ENCODE results near the gene FAM180A. TPM values are rescaled to one million over a fixed set of nuclear protein-coding genes. Genes with fewer than 3 reads are reported as not detected.

Gene FAM180A
- not detected in 2 replicates for total RNA-seq (2013; cell fraction: nucleolus; rRNA removed)
- total RNA-seq (2014; rRNA removed), result not detected in 2 replicates
- total RNA-seq (2014; rRNA removed; fragmentation: Illumina TruSeq; extraction: Trizol), result not detected in 2 replicates
- not detected in 2 replicates for total RNA-seq (2021)
- polyA plus RNA-seq (2011; ENCODE audit: low read depth), result not detected
- not detected in 2 replicates for polyA plus RNA-seq (2011; rRNA removed)
- not detected in 2 replicates for polyA plus RNA-seq (2011; cell fraction: cytosol; rRNA removed)
- polyA plus RNA-seq (2011; cell fraction: nucleus; rRNA removed), result not detected in 2 replicates
- not detected in 2 replicates for polyA plus RNA-seq (2012)
- not detected in 2 replicates for polyA plus RNA-seq (2014; fragmentation: Illumina TruSeq; extraction: Trizol)
- not detected for polyA plus RNA-seq (2014; fragmentation: Nextera tagmentation; extraction: Ambion mirVana)
- polyA plus RNA-seq (2014; rRNA removed), result not detected in 2 replicates
- not detected for polyA plus RNA-seq (2016; fragmentation: Nextera tagmentation; extraction: Ambion mirVana)
- not detected in 2 replicates for polyA minus RNA-seq (2011; rRNA and poly(A)+ RNA removed)
- not detected in 2 replicates for polyA minus RNA-seq (2011; cell fraction: cytosol; rRNA and poly(A)+ RNA removed)
- not detected in 2 replicates for polyA minus RNA-seq (2011; cell fraction: nucleus; rRNA and poly(A)+ RNA removed)
- Bru-seq, nascent RNA, result not detected
- BruChase-seq, experiment 1, labeled RNA remaining after a 6-hour chase, result not detected
- BruChase-seq, experiment 2, labeled RNA remaining after a 2-hour chase, result not detected
- long read RNA-seq, experiment 1, result 0 reads
- long read RNA-seq, experiment 2, result 0 reads

DNA sequence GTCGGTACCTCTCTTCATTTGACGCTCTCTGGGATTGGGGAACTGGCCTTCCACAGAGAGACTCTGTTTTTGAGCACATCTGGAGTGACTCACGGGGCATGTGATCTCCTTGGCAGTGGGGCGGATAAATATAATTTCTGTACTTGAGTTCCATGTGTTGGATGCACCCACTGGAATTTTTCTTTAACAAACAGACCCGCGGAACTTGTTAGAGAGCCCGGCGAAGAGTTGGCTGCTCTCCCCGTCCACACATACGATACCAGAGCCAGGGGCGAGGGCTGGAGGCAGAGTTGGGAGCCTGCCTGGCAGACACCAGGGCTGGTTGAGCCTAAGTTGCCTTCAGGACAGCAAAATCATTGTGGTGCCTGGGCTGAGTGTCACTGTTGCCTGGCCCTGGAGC is at the start of gene FAM180A:
TSS of gene FAM180A (minus strand) at position 44 of the 400 bp plus-strand sequence. CDS start 233 bp downstream, outside the sequence.
- Histone ChIP-seq H3K4me1 (ENCODE audit: control insufficient read depth, insufficient read depth, low read length) (no peaks in the 10 kb centered on the region), H3K9me3 (replicated peaks; ENCODE audit: control insufficient read depth, insufficient read depth, low read length) (no peaks in the 10 kb centered on the region), H3K9ac (ENCODE audit: control insufficient read depth, insufficient read depth, low read length) (no peak within 1 kb of the TSS), H3K4me2 (ENCODE audit: control insufficient read depth, insufficient read depth) (no peak within 1 kb of the TSS), H3K27me3 (replicated peaks in 1 of 2; ENCODE audit: control insufficient read depth in 2 of 2, insufficient read depth in 2 of 2, low read length in 1 of 2) (no peaks in the 10 kb centered on the region), H3K36me3 (ENCODE audit: control insufficient read depth in 2 of 2, insufficient read depth in 2 of 2, low read length in 1 of 2) (no peaks in the 10 kb centered on the region), H3K79me2 (ENCODE audit: control insufficient read depth, insufficient read depth, low read length) (no peaks in the 10 kb centered on the region), H2AFZ (ENCODE audit: control insufficient read depth, low read depth, low read length) (no peak within 1 kb of the TSS), H3K27ac (ENCODE audit: control insufficient read depth, insufficient read depth) (no peak within 1 kb of the TSS), H3K4me3 (no peak within 1 kb of the TSS), H4K20me1 (ENCODE audit: control insufficient read depth, insufficient read depth) (no peaks in the 10 kb centered on the region)
- DNase-seq (ENCODE audit: low read depth, low spot score) (no peak), FAIRE-seq (no peak), ATAC-seq (no peak)
- intact Hi-C loops (cut with micrococcal nuclease; ENCODE audit: unreplicated experiment), result no loop called here
- WGBS (ENCODE audit: insufficient coverage, insufficient replicate concordance, low lambda C conversion rate, missing lambda C conversion rate), result 52% methylated on average over 11 of the region's 11 CpGs
- POLR2A ChIA-PET, result no interaction called here
- TF ChIP-seq BMI1 (IDR thresholded peaks at IDR 0.05; ENCODE audit: borderline replicate concordance) (no peak), GATAD2B (conservative IDR thresholded peaks at IDR 0.05; ENCODE audit: low read depth) (no peak), ZNF217 (IDR thresholded peaks at IDR 0.05) (no peak), NRF1 (conservative IDR thresholded peaks at IDR 0.05; ENCODE audit: low read depth, low read length) (no peak), MEF2B (IDR thresholded peaks at IDR 0.05; ENCODE audit: partially characterized antibody, poor library complexity, severe bottlenecking) (no peak)
- TF ChIP-seq, protein P1, sequence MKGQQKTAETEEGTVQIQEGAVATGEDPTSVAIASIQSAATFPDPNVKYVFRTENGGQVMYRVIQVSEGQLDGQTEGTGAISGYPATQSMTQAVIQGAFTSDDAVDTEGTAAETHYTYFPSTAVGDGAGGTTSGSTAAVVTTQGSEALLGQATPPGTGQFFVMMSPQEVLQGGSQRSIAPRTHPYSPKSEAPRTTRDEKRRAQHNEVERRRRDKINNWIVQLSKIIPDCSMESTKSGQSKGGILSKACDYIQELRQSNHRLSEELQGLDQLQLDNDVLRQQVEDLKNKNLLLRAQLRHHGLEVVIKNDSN (IDR thresholded peaks at IDR 0.05; ENCODE audit: borderline replicate concordance, extremely low read length, insufficient read depth, low read depth, low read length), result no peak
- TF ChIP-seq, protein P2, sequence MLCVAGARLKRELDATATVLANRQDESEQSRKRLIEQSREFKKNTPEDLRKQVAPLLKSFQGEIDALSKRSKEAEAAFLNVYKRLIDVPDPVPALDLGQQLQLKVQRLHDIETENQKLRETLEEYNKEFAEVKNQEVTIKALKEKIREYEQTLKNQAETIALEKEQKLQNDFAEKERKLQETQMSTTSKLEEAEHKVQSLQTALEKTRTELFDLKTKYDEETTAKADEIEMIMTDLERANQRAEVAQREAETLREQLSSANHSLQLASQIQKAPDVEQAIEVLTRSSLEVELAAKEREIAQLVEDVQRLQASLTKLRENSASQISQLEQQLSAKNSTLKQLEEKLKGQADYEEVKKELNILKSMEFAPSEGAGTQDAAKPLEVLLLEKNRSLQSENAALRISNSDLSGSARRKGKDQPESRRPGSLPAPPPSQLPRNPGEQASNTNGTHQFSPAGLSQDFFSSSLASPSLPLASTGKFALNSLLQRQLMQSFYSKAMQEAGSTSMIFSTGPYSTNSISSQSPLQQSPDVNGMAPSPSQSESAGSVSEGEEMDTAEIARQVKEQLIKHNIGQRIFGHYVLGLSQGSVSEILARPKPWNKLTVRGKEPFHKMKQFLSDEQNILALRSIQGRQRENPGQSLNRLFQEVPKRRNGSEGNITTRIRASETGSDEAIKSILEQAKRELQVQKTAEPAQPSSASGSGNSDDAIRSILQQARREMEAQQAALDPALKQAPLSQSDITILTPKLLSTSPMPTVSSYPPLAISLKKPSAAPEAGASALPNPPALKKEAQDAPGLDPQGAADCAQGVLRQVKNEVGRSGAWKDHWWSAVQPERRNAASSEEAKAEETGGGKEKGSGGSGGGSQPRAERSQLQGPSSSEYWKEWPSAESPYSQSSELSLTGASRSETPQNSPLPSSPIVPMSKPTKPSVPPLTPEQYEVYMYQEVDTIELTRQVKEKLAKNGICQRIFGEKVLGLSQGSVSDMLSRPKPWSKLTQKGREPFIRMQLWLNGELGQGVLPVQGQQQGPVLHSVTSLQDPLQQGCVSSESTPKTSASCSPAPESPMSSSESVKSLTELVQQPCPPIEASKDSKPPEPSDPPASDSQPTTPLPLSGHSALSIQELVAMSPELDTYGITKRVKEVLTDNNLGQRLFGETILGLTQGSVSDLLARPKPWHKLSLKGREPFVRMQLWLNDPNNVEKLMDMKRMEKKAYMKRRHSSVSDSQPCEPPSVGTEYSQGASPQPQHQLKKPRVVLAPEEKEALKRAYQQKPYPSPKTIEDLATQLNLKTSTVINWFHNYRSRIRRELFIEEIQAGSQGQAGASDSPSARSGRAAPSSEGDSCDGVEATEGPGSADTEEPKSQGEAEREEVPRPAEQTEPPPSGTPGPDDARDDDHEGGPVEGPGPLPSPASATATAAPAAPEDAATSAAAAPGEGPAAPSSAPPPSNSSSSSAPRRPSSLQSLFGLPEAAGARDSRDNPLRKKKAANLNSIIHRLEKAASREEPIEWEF (IDR thresholded peaks at IDR 0.05; ENCODE audit: insufficient replicate concordance, low read depth, low read length), result no peak
- TF ChIP-seq, protein P3, sequence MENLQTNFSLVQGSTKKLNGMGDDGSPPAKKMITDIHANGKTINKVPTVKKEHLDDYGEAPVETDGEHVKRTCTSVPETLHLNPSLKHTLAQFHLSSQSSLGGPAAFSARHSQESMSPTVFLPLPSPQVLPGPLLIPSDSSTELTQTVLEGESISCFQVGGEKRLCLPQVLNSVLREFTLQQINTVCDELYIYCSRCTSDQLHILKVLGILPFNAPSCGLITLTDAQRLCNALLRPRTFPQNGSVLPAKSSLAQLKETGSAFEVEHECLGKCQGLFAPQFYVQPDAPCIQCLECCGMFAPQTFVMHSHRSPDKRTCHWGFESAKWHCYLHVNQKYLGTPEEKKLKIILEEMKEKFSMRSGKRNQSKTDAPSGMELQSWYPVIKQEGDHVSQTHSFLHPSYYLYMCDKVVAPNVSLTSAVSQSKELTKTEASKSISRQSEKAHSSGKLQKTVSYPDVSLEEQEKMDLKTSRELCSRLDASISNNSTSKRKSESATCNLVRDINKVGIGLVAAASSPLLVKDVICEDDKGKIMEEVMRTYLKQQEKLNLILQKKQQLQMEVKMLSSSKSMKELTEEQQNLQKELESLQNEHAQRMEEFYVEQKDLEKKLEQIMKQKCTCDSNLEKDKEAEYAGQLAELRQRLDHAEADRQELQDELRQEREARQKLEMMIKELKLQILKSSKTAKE (IDR thresholded peaks at IDR 0.05; ENCODE audit: low read depth, poor library complexity, severe bottlenecking), result no peak
- TF ChIP-seq, protein P4, sequence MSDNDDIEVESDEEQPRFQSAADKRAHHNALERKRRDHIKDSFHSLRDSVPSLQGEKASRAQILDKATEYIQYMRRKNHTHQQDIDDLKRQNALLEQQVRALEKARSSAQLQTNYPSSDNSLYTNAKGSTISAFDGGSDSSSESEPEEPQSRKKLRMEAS (IDR thresholded peaks at IDR 0.05; ENCODE audit: low read depth, low read length), result no peak
- TF ChIP-seq, protein P5, sequence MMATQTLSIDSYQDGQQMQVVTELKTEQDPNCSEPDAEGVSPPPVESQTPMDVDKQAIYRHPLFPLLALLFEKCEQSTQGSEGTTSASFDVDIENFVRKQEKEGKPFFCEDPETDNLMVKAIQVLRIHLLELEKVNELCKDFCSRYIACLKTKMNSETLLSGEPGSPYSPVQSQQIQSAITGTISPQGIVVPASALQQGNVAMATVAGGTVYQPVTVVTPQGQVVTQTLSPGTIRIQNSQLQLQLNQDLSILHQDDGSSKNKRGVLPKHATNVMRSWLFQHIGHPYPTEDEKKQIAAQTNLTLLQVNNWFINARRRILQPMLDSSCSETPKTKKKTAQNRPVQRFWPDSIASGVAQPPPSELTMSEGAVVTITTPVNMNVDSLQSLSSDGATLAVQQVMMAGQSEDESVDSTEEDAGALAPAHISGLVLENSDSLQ (IDR thresholded peaks at IDR 0.05), result no peak
- in situ Hi-C loops (cut with MboI), result no loop called here
- RAD21 ChIA-PET (ENCODE audit: unreplicated experiment), result no interaction called here
- SMC1A ChIA-PET (ENCODE audit: uncharacterized antibody, unreplicated experiment), result no interaction called here
- BruUV-seq (replicated peaks), result no TSS peak
- CTCF ChIA-PET, result interaction anchor here (1.0 kb wide), 1 partner anchor 29 kb away, joined by 3 read pairs; no protein-coding TSS in a partner anchor

All from GM12878 (cell line).